ENCODE measurements around the gene GALNT17.

- TF ChIP-seq ZBTB7A (IDR thresholded peaks at IDR 0.05; ENCODE audit: low read depth) = no peak
- no peak for TF ChIP-seq NFIC (IDR thresholded peaks at IDR 0.05)
- no peak for TF ChIP-seq TAF1 (IDR thresholded peaks at IDR 0.05; ENCODE audit: low read depth)
- no peak for TF ChIP-seq EP300 (IDR thresholded peaks at IDR 0.05; ENCODE audit: borderline replicate concordance)
- TF ChIP-seq, protein P1, sequence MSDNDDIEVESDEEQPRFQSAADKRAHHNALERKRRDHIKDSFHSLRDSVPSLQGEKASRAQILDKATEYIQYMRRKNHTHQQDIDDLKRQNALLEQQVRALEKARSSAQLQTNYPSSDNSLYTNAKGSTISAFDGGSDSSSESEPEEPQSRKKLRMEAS (IDR thresholded peaks at IDR 0.05) = no peak
These were observed 252.2 kb downstream of the GALNT17 start for GRCh38 chr7:71384094-71384493.
